ENCODE measurements around the gene BAZ2B. TPM values are rescaled to one million over a fixed set of nuclear protein-coding genes. Genes with fewer than 3 reads are reported as not detected.
"Not testable (repeated sequence)": the region's sequence is repeated elsewhere in the genome, so short reads cannot be mapped to it uniquely, and the experiment has no call there.

The BAZ2B gene
- total RNA-seq, 6 donors from 2014 or later, result 59.4 to 233 (median 103) TPM

DNA sequence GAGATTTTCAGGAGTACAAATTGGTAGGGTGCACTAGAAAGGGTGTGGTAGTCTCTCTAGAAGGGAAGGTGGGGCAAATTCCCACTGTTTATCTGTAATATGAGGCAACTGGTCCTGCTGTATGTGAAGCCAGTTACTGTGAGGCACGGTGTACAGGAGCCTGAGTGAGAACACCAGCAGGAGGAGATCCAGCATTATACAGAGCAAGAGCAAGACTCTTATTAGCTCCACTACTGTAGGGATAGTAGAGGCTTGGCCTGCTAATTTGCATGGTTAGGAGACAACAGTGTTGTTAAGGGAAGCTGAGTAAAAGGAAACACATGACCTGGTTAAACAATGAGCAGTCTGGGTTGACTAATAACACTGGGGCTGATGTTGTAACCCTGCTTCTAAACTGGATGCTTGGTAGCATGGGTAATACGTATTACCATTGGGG lies 253.5 kb downstream of the BAZ2B start:
- Histone ChIP-seq H3K27ac (peak overlapping the region in 3 of 4 donors; percentile 11 to 58 (median 35)), H3K4me1 (no peaks in the 10 kb centered on the region), H3K9me3 (no peaks in the 10 kb centered on the region), H3K4me3 (no peak overlapping the region), H3K36me3 (peaks cover 3 to 51% (median 9%) of the 10 kb centered on the region in 4 donors), H3K27me3 (no peaks in the 10 kb centered on the region)
- DNase-seq (peak in 1 of 2 donors; percentile 22), ATAC-seq (ENCODE audit: low FRiP score in 2 of 2) (peak; percentile 51 to 70)
- WGBS, 2 donors, result 74 to 88% methylated on average over 2 of the region's 2 CpGs
- peak; percentile 5 to 8 for TF ChIP-seq POLR2AphosphoS5 (IDR thresholded peaks at IDR 0.05)
- TF ChIP-seq, protein P1, sequence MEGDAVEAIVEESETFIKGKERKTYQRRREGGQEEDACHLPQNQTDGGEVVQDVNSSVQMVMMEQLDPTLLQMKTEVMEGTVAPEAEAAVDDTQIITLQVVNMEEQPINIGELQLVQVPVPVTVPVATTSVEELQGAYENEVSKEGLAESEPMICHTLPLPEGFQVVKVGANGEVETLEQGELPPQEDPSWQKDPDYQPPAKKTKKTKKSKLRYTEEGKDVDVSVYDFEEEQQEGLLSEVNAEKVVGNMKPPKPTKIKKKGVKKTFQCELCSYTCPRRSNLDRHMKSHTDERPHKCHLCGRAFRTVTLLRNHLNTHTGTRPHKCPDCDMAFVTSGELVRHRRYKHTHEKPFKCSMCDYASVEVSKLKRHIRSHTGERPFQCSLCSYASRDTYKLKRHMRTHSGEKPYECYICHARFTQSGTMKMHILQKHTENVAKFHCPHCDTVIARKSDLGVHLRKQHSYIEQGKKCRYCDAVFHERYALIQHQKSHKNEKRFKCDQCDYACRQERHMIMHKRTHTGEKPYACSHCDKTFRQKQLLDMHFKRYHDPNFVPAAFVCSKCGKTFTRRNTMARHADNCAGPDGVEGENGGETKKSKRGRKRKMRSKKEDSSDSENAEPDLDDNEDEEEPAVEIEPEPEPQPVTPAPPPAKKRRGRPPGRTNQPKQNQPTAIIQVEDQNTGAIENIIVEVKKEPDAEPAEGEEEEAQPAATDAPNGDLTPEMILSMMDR (IDR thresholded peaks at IDR 0.05), result no peak

DNA sequence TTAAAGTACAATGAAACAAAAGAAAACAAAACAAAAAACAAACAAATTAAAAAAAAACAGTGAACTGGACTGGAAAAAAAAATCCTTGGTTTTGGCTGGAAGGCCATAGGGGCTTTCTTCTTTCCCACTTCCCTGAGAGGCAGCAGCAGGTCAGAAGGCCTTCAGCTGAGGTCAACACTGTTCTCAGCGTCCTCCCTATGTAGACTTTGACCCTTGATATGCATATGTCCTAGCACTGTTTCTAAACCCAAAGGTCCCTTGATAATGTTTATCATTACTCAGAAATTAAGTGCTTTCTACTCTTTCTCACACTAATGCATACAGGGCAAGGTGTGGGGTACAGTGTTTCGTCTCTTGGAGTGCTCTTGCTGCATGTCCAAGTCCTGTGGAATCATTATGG lies 254.3 kb downstream of the BAZ2B start:
- peak overlapping the region in 1 of 4 donors; percentile 35 for H3K27ac ChIP-seq
- no peaks in the 10 kb centered on the region for H3K9me3 ChIP-seq
- no peak for DNase-seq
- TF ChIP-seq POLR2A (IDR thresholded peaks at IDR 0.05) (no peak), POLR2AphosphoS5 (IDR thresholded peaks at IDR 0.05) (no peak), EP300 (IDR thresholded peaks at IDR 0.05) (no peak)
- TF ChIP-seq, protein P1 (IDR thresholded peaks at IDR 0.05), result no peak
- no peak for ATAC-seq (ENCODE audit: low FRiP score in 2 of 2)
- 93 to 95% methylated on average over 2 of the region's 2 CpGs for WGBS, 2 donors
- peaks cover 1 to 50% (median 8%) of the 10 kb centered on the region in 4 donors for H3K36me3 ChIP-seq
- H3K4me3 ChIP-seq, result no peak overlapping the region
- no peaks in the 10 kb centered on the region for H3K27me3 ChIP-seq
- H3K4me1 ChIP-seq, result no peaks in the 10 kb centered on the region

DNA sequence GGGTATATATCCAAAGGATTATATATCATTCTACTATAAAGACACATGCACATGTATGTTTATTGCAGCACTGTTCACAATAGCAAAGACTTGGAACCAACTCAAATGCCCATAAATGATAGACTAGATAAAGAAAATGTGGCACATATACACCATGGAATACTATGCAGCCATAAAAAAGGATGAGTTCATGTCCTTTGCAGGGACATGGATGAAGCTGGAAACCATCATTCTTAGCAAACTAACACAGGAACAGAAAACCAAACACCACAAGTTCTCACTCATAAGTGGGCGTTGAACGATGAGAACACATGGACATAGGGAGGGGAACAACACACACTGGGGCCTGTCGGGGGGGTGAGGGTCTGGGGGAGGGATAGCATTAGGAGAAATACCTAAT lies 254.7 kb downstream of the BAZ2B start:
- H3K27ac ChIP-seq; DNase-seq; H3K4me3 ChIP-seq; H3K4me1 ChIP-seq; H3K27me3 ChIP-seq; H3K9me3 ChIP-seq; ATAC-seq (ENCODE audit: low FRiP score in 2 of 2): not testable (repeated sequence)
- peaks cover 0 to 47% (median 7%) of the 10 kb centered on the region in 4 donors for H3K36me3 ChIP-seq
- 95 to 96% methylated on average over 3 of the region's 3 CpGs for WGBS, 2 donors

DNA sequence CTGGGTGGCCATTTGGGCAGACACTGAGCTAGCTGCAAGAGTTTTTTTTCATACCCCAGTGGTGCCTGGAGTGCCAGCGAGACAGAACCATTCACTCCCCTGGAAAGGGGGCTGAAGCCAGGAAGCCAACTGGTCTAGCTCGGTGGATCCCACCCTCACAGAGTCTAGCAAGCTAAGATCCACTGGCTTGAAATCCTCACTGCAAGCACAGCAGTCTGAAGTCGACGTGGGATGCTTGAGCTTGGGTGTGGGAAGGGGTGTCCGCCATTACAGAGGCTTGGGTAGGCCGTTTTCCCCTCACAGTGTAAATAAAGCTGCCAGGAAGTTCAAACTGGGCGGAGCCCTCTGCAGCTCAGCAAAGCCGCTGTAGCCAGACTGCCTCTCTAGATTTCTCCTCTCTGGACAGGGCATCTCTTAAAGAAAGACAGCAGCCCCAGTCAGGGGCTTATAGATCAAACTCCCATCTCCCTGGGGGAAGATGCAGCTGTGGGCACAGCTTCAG lies 260.2 kb downstream of the BAZ2B start:
- no peak for DNase-seq
- WGBS, 2 donors, result 80 to 81% methylated on average over 3 to 8 of the region's 8 CpGs
- TF ChIP-seq POLR2AphosphoS5 (IDR thresholded peaks at IDR 0.05), result no peak
- TF ChIP-seq, protein P1 (IDR thresholded peaks at IDR 0.05), result no peak
- TF ChIP-seq EP300 (IDR thresholded peaks at IDR 0.05), result no peak
- no peak for TF ChIP-seq POLR2A (IDR thresholded peaks at IDR 0.05)

DNA sequence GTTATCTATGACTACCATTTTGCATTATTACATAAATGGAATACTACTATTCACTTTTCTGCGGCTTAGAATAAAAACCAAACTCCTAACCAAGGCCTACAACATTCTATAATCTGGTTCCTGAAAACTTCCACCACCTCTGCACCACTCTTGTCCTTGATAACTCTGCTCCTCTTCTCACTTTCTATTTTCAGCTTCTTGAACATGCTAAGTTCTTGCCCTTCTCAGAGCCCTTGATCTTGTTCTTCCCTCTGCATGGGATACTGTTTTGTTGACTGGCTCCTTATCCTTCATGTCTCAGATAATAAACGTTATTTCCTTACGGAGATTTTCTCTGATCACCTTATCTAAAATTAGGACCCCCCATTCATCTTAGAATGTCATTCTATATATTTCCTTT lies 264.4 kb downstream of the BAZ2B start:
- no peaks in the 10 kb centered on the region for H3K27me3 ChIP-seq
- H3K4me3 ChIP-seq, result no peak overlapping the region
- no peaks in the 10 kb centered on the region for H3K4me1 ChIP-seq
- DNase-seq, result no peak
- peaks cover 6 to 57% (median 22%) of the 10 kb centered on the region in 4 donors for H3K36me3 ChIP-seq
- 68 to 87% methylated on average over 3 of the region's 3 CpGs for WGBS, 2 donors
- ATAC-seq (ENCODE audit: low FRiP score in 2 of 2), result no peak
- no peak overlapping the region for H3K27ac ChIP-seq
- H3K9me3 ChIP-seq, result no peaks in the 10 kb centered on the region
- TF ChIP-seq POLR2AphosphoS5 (IDR thresholded peaks at IDR 0.05) (no peak), EP300 (IDR thresholded peaks at IDR 0.05) (no peak), POLR2A (IDR thresholded peaks at IDR 0.05) (no peak)
- TF ChIP-seq, protein P1 (IDR thresholded peaks at IDR 0.05), result no peak

More for the DNA sequence above, 260.2 kb downstream of the BAZ2B start:
- Histone ChIP-seq H3K27me3 (no peaks in the 10 kb centered on the region), H3K36me3 (peaks cover 2 to 25% (median 9%) of the 10 kb centered on the region in 4 donors), H3K27ac (no peak overlapping the region), H3K4me3 (no peak overlapping the region), H3K4me1 (no peaks in the 10 kb centered on the region), H3K9me3 (no peaks in the 10 kb centered on the region)
- ATAC-seq (ENCODE audit: low FRiP score in 2 of 2), result no peak
